Activated T-helper 1 cell treated with anti-CD3 and anti-CD28 coated beads, Interleukin-12 subunit alpha, Interleukin-12 subunit beta, Interleukin-2, Interleukin-4 antibody, amounts not matched to agents 30 ng/mL and 10 ng/mL and 1 ng/mL, durations not matched to agents 14 hours and 24 hours and 36 hours (primary cell): Measurements from ENCODE around the gene GADD45GIP1. TPM values are rescaled to one million over a fixed set of nuclear protein-coding genes. Genes with fewer than 3 reads are reported as not detected.
"Not testable (repeated sequence)": the region's sequence is repeated elsewhere in the genome, so short reads cannot be mapped to it uniquely, and the experiment has no call there.

Experiments used
- DNase-seq: peaks from one replicate; pipeline ENCODE4 v3.0.0; 2021; ENCODE audit warnings: low spot score
- H3K27ac Mint-ChIP-seq: one replicate; pipeline ENCODE4 v1.8.0; 2021; ENCODE audit warnings: mild to moderate bottlenecking, mixed read lengths
- H3K27me3 Mint-ChIP-seq: one replicate; pipeline ENCODE4 v1.8.0; 2022; ENCODE audit warnings: mild to moderate bottlenecking, moderate library complexity, mixed read lengths; ENCODE audit not compliant: insufficient read depth
- H3K36me3 Mint-ChIP-seq: one replicate; pipeline ENCODE4 v1.8.0; 2021; ENCODE audit warnings: low read depth, mixed read lengths
- H3K4me1 Mint-ChIP-seq: one replicate; pipeline ENCODE4 v1.8.0; 2021; ENCODE audit warnings: low read depth, mixed read lengths
- H3K4me3 Mint-ChIP-seq: one replicate; pipeline ENCODE4 v1.8.0; 2021; ENCODE audit warnings: mild to moderate bottlenecking, moderate library complexity, mixed read lengths
- H3K9me3 Mint-ChIP-seq: one replicate; pipeline ENCODE4 v1.8.0; 2021; ENCODE audit warnings: mixed read lengths
- intact Hi-C: fragments of 100-400 bp; cut with micrococcal nuclease; formaldehyde crosslinking; loops from one replicate; pipeline ENCODE4 v1.15.1; 2024
- total RNA-seq: library from RNA; stranded (reverse); gene quantifications from 2 replicates; pipeline ENCODE4 v1.2.3, GENCODE V29; 2022

The GADD45GIP1 gene
- total RNA-seq, 1 donor from 2014 or later = 32.1 TPM

- H3K9me3 Mint-ChIP-seq = no peaks in the 10 kb centered on the region
- intact Hi-C loops = no loop called here
- no peak overlapping the region for H3K4me3 Mint-ChIP-seq
- no peaks in the 10 kb centered on the region for H3K4me1 Mint-ChIP-seq
- no peak overlapping the region for H3K27ac Mint-ChIP-seq
- no peaks in the 10 kb centered on the region for H3K36me3 Mint-ChIP-seq
- DNase-seq = no peak
- H3K27me3 Mint-ChIP-seq = peaks cover 6% of the 10 kb centered on the region
Observed at GRCh38 chr19:12984143-12984627, 27.2 kb upstream of the GADD45GIP1 start.

DNA sequence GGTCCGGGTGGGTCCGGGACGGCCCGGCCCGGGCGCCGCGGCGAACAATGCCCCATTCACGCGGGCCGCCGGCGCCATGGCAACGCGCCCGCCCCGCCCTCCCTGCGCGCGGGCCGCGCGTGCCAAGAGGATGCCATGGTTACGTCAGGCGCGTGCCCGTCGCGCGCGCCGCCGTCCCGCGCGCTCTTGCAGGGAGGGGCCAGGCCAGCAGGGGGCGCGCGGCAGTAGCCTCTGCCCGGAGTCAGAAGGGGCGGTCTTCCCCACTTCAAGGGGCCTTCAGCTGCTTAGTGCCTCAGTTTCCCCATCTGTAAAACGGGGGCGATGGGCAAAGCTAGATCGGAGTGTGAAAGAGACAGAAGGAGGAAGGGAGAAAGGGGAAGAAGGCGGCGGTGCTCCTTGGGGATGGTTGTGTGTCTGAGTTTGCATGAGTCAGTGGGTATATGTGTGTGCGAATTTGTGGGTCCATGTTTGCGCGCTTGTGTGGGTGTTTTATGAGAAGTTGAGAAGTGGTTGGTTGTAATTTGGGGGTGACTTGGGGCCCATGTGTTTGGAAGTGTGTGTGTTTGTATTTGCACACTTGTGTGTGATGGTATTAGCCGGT lies 26.6 kb upstream of the GADD45GIP1 start:
- DNase-seq = peak; percentile 76
- Mint-ChIP-seq H3K27ac (no peak overlapping the region), H3K9me3 (no peaks in the 10 kb centered on the region), H3K36me3 (no peaks in the 10 kb centered on the region), H3K27me3 (peaks cover 6% of the 10 kb centered on the region), H3K4me3 (no peak overlapping the region), H3K4me1 (no peaks in the 10 kb centered on the region)
- intact Hi-C loops = loop anchor here (1.0 to 2.0 kb wide), 4 partner anchors 29 to 110 kb away; no protein-coding TSS in a partner anchor

- no peaks in the 10 kb centered on the region for H3K4me1 Mint-ChIP-seq
- H3K4me3 Mint-ChIP-seq = no peak overlapping the region
- H3K27me3 Mint-ChIP-seq = peaks cover 7% of the 10 kb centered on the region
- no peak overlapping the region for H3K27ac Mint-ChIP-seq
- H3K9me3 Mint-ChIP-seq = no peaks in the 10 kb centered on the region
- H3K36me3 Mint-ChIP-seq = no peaks in the 10 kb centered on the region
- DNase-seq = no peak
- intact Hi-C loops = loop anchor here (1.0 to 2.0 kb wide), 4 partner anchors 30 to 110 kb away; no protein-coding TSS in a partner anchor
Observed at GRCh38 chr19:12983091-12983490, 26.1 kb upstream of the GADD45GIP1 start.

DNA sequence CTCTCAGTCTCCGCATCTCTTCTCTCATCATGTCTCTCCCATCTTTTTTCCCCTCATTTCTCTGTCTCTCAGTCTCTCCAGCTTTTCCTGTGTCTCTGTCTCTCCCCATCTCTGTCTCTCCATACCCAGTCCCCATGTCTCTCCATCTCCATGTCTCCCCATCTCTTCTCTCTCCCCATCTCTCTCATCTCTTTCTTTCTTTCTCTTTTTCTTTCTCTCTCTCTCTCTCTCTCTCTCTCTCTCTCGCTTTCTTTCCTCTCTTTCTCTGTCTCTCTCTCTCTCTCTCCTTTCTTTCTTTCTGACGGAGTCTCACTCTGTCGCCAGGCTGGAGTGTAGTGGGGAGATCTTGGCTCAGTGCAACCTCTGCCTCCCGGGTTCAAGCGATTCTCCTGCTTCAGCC lies 25.6 kb upstream of the GADD45GIP1 start:
- no peak overlapping the region for H3K27ac Mint-ChIP-seq
- H3K4me3 Mint-ChIP-seq = no peak overlapping the region
- H3K4me1 Mint-ChIP-seq = no peaks in the 10 kb centered on the region
- no peaks in the 10 kb centered on the region for H3K36me3 Mint-ChIP-seq
- H3K27me3 Mint-ChIP-seq = peaks cover 11% of the 10 kb centered on the region
- DNase-seq = no peak
- intact Hi-C loops = loop anchor here (1.0 to 2.0 kb wide), 4 partner anchors 30 to 111 kb away; no protein-coding TSS in a partner anchor
- no peaks in the 10 kb centered on the region for H3K9me3 Mint-ChIP-seq

DNA sequence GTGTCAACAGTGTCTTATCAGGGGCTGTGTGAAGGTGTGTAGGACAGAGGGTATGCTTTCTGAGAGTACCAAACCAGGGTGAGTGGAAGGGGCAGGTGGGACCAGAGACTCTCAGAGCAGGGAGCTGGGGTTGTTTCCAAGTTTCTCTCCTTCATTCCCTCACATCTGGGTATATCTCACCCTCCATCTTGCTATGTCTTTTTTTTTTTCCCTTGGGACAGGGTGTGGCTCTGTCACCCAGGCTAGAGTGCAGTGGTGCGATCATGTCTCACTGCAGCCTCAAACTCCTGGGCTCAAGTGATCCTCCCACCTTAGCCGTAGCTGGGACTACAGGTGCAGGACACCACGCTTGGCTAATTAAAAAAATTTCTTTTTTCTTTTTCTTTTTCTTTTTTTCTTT lies 23.0 kb upstream of the GADD45GIP1 start:
- Mint-ChIP-seq H3K27me3 (peaks cover 14% of the 10 kb centered on the region), H3K4me1 (no peaks in the 10 kb centered on the region), H3K4me3 (no peak overlapping the region), H3K27ac (no peak overlapping the region), H3K36me3 (no peaks in the 10 kb centered on the region), H3K9me3 (no peaks in the 10 kb centered on the region)
- intact Hi-C loops = loop anchor here (2.0 to 5.0 kb wide), 2 partner anchors 15 to 607 kb away; no protein-coding TSS in a partner anchor
- no peak for DNase-seq

- H3K9me3 Mint-ChIP-seq, DNase-seq, H3K27ac Mint-ChIP-seq, H3K4me1 Mint-ChIP-seq, H3K4me3 Mint-ChIP-seq, H3K36me3 Mint-ChIP-seq: not testable (repeated sequence)
- intact Hi-C loops = loop anchor here (5.0 kb wide), 1 partner anchor 611 kb away; no protein-coding TSS in a partner anchor
- peaks cover 15% of the 10 kb centered on the region for H3K27me3 Mint-ChIP-seq
Observed at GRCh38 chr19:12976109-12976508, 19.1 kb upstream of the GADD45GIP1 start.

DNA sequence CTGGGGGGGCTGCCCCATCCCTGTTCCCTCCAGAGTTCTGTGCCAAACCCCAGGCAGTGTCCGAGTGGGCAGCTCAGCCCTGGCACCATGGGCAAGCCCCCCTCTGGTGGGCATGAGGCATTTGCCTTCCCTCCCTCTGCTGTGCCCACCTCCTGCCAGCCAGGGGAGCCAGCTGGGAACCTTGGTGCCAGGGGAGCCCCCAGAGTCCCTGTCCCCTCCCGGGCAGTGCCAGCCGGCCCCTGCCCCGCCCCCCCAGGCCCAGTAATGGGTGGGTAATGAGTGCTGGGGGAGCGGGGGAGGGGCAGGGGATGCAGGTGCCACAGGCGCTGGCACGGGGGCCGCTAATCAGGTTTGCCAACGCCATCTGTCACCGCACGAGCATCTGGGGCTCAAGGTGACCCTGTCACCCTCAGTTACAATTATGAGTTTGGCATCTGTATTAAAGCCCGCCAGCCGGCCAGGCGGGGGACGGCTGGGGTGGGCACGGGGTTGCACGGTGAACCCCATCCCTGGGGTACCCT lies 18.3 kb upstream of the GADD45GIP1 start:
- peaks cover 15% of the 10 kb centered on the region for H3K27me3 Mint-ChIP-seq
- no peak overlapping the region for H3K4me3 Mint-ChIP-seq
- no peak for DNase-seq
- H3K4me1 Mint-ChIP-seq = peaks cover 2% of the 10 kb centered on the region
- intact Hi-C loops = loop anchor here (5.0 kb wide), 1 partner anchor 612 kb away; no protein-coding TSS in a partner anchor
- no peaks in the 10 kb centered on the region for H3K36me3 Mint-ChIP-seq
- no peaks in the 10 kb centered on the region for H3K9me3 Mint-ChIP-seq
- H3K27ac Mint-ChIP-seq = no peak overlapping the region

DNA sequence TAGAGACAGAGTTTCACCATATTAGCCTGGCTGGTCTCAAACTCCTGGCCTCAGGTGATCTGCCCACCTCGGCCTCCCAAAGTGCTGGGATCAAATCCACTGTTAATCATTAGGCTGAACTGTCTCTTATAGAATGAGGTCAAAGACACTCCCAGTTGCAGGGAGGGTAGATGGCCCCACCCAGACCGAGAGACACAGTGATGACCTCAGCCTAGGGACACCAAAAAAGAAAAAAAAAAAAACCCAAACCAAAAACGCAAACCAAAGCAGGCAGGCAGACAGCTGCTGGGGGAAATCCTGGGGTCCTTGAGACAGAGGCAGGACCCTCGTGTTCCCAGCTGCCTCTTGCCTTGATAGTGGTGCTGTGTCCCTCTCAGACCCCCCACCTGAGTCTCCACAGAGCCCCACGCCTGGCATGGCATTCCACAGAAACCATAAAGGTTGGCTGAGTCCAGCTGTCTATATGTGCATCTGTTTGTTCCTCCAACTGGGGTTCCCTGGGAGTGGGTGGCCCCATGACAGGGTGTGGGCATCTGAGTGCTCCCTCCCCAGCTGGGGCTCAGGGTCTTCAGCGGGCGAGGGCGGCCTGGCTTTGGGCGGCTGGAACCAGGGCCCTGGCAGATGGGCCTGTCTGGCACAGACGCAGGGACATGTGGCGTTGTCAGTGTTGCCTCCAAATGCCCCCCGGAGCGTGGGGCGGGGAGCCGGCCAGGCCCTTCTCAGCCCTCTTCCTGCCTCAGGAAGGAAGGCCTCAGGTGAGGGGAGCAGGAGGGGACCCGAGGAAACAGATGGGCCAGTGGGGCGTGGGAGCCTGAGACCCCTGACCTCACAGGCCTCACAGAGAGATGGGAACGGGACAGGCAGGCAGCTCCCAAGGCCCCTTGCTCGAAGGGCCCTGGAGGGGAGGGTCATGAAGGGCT lies 17.5 kb upstream of the GADD45GIP1 start:
- no peaks in the 10 kb centered on the region for H3K36me3 Mint-ChIP-seq

DNA sequence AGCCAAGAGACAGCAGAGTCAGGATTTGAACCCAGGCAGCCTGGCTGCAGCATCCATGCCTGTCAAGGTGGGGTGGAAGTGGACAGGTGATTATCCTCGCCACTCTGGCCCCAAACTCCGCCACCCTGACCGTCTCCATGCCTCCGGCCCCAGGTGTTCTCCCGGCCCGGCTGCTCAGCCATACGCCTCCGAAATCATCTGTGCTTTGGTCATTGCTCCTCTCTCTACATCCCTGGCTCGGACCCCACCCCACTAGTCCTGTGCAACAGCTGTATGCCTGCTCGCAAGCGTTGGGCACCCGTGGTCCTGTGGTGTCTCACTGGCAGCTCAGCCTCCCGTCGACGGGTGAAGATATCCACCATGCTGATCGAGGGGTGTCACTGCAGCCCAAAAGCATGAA lies 16.2 kb upstream of the GADD45GIP1 start:
- Mint-ChIP-seq H3K27ac (no peak overlapping the region), H3K4me1 (peaks cover 7% of the 10 kb centered on the region), H3K4me3 (no peak overlapping the region), H3K27me3 (peaks cover 16% of the 10 kb centered on the region), H3K9me3 (no peaks in the 10 kb centered on the region), H3K36me3 (no peaks in the 10 kb centered on the region)
- no peak for DNase-seq
- intact Hi-C loops = no loop called here

More for the DNA sequence above, 17.5 kb upstream of the GADD45GIP1 start:
- intact Hi-C loops = loop anchor here (5.0 kb wide), 1 partner anchor 613 kb away; no protein-coding TSS in a partner anchor
- H3K27ac Mint-ChIP-seq = no peak overlapping the region
- no peak for DNase-seq
- H3K4me3 Mint-ChIP-seq = no peak overlapping the region
- peaks cover 7% of the 10 kb centered on the region for H3K4me1 Mint-ChIP-seq
- H3K9me3 Mint-ChIP-seq = no peaks in the 10 kb centered on the region
- peaks cover 16% of the 10 kb centered on the region for H3K27me3 Mint-ChIP-seq

GRCh38 chr19:12970070-12970820 lies 13.2 kb upstream of the GADD45GIP1 start:
- intact Hi-C loops = no loop called here
- H3K9me3 Mint-ChIP-seq = no peaks in the 10 kb centered on the region

DNA sequence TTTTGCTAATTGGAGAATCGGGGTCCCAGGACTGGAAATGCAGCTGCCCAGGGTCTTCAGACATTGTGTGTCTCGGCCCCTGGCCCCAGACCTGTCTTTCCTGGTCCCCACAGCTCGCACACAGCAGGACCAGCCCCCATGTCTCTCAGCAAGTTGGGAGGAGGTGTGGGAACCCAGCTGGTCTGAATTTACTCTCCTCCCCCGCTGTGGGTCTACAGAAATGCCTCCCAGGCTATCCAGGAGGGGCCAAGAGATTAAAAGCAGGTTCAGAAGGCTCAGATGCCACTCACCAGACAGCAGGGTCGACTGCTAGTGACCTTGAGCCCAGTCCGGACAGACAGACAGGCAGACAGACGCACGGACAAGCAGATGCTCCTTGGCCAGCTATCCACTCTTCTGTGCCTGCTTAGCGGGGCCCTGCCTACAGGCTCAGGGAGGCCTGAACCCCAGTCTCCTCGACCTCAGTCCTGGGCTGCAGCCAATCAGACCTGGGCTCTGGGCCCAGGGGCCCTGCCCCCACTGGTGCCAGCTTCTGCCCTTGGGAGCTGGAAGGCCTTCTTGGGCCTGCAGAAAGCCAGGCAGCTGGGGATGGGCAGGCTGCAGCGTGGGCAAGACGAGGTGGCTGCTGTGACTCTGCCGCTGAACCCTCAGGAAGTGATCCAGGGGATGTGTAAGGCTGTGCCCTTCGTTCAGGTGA lies 12.4 kb upstream of the GADD45GIP1 start, which contains the start of gene DAND5:
Gene DAND5 (plus strand): TSS at position 285 of the 697 bp plus-strand sequence. CDS start 85 bp downstream, at position 370.
- Mint-ChIP-seq H3K27ac (no peak within 1 kb of the TSS), H3K27me3 (peaks cover 5% of the 10 kb centered on the region), H3K4me3 (no peak within 1 kb of the TSS), H3K36me3 (no peaks in the 10 kb centered on the region), H3K9me3 (no peaks in the 10 kb centered on the region), H3K4me1 (peaks cover 19% of the 10 kb centered on the region)
- intact Hi-C loops = no loop called here
- DNase-seq = no peak

More at GRCh38 chr19:12970070-12970820, 13.2 kb upstream of the GADD45GIP1 start:
- Mint-ChIP-seq H3K27me3 (peaks cover 5% of the 10 kb centered on the region), H3K27ac (no peak overlapping the region), H3K4me3 (no peak overlapping the region), H3K4me1 (peaks cover 13% of the 10 kb centered on the region), H3K36me3 (no peaks in the 10 kb centered on the region)
- no peak for DNase-seq

DNA sequence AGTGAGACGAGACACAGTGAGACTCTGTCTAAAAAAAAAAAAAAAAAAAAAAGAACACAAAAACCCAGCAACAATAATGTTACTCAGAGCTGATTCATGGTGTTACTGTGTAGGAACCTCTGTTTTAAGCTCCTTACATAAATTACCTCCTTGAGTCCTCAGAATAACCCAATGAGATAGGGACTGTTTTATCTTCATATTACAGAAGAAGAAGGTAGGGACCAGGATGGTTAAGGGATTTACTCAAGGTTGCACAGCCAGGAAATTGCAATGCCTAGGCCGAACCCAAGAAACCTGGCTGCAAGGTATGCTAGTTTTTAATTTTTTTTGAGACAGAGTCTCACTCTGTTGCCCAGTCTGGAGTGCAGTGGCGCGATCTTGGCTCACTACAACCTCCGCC lies 10.9 kb upstream of the GADD45GIP1 start:
- H3K27me3 Mint-ChIP-seq = peaks cover 7% of the 10 kb centered on the region
- H3K27ac Mint-ChIP-seq = no peak overlapping the region
- H3K4me1 Mint-ChIP-seq = peaks cover 19% of the 10 kb centered on the region
- intact Hi-C loops = no loop called here
- DNase-seq = no peak
- no peak overlapping the region for H3K4me3 Mint-ChIP-seq
- no peaks in the 10 kb centered on the region for H3K36me3 Mint-ChIP-seq
- no peaks in the 10 kb centered on the region for H3K9me3 Mint-ChIP-seq
